ENCODE data around the gene LMO1.

LMO1 gene

DNA sequence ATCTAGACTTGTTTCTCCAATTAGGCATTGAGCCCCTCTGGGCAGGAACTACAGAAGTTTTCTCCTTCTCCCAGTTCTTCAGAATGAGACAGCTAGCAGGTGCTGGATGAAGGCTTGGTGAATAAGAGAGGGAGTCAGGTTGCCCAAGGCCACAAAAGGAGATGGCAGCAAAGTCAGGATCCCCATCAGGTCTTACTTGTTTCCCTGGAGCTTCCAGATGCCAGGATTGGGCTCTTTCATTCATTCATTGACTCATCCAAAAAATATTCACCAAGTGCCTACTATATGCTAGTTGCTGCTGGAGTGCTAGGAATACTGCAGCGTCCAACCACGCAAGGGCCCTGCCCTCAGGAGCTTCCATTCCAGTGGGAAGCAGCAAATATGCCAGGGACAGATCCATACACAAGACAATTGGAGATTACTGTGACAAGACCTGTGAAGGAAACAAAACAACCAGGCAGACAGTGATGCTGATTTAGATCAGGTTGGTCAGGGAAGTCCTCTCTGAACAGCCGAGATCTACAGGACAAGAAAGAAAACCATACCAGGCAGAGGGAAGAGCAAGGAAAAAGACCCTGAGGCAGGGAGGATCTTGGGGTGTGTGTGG is 24.6 kb upstream of the LMO1 start:
- no peak for DNase-seq

DNA sequence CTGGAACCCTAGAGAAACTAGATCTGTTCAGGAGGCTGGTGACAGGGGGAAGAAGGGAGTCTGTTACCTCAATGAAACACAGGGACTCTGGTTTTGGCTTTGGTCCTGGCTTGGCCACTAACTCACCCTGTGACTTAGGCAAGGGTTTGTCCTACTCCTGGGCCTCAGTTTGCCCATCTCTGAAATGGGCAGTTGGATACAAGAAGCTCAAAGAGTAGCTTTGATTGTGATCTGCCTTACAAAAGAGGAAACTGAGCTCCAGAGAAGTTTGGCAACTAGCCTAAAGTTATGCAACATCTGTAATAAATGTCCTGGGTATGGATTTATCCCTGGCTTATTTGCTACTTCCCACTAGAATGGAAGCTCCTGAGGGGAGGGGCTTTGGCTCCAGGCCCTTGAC is 24.0 kb upstream of the LMO1 start:
- no peak for DNase-seq

DNA sequence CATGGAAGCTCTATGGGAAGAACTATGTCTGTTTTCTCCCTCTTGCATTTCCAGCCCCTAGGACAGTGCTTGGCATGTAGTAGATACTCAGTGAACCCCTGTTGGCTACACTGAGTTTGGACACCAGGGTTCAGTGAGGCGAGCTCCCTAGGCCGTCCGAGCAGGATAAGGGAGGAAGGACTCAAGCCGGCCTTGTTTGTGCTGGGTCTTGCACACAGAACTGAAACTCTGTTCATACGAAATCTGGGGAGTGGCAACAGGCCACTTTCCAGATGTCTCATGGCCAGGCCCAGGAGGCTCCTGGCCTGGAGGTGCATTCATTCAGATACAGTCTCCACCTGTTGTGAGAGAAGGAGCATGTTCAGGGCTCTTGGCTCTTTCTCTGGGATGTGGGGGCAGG is 23.6 kb upstream of the LMO1 start:
- DNase-seq: no peak

DNA sequence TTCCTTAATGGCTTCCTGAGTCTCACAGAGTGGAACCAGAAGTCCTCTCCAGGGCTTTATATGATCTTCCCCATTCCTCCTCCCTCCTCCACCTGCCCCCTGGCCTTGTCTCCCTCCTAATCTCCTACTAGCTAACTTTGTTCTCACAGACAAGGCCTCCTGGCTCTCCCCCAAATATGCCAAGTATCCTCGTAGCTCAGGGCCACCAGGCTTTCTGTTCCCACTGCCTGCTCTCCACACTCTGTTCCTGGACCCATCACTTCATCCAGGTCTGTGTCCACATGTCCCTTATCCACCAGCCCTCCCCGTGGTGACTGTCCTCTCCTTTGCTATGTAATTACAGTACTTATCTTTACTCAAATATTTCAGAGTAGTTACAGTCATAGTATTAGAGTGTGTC is 23.2 kb upstream of the LMO1 start:
- no peak for DNase-seq

DNA sequence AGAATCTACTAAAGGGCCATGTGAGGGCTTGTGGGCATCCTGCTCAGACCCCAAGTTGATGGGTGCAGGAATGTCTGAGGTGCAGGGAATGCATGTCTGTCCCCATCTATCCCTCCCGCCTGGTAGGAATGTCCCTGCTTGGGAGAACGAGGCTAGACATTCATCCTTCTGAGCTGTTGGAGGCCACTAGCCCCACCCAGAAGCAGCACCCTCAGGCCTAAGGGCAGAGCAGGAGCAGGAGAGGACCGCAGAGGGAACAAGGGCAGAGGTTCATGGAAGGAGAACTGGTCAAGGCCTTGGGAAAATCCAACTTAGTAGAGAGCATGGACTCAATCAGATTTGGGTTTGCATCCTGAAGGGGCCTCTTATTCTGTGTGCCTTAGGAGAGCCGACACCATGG is 22.1 kb upstream of the LMO1 start:
- DNase-seq: no peak

DNA sequence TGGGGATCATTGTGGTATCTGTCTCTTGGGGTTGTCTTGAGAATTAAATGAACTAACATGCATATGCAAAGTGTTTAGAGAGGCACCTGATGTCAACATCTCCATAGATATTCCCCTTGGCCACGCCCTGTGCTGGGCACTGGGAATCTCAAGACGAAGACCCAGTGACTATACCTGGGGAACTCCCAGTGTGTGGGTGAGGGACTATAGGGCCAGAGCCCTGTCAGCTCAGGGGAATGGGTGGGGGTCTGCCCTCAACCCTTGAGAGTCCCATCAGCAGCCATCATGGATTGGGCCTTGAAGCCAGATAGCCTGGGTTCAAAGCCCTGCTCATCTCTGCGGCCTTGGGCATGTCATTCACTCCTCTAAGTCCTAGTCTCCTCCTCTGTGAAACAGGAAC is 21.6 kb upstream of the LMO1 start:
- DNase-seq: no peak

DNA sequence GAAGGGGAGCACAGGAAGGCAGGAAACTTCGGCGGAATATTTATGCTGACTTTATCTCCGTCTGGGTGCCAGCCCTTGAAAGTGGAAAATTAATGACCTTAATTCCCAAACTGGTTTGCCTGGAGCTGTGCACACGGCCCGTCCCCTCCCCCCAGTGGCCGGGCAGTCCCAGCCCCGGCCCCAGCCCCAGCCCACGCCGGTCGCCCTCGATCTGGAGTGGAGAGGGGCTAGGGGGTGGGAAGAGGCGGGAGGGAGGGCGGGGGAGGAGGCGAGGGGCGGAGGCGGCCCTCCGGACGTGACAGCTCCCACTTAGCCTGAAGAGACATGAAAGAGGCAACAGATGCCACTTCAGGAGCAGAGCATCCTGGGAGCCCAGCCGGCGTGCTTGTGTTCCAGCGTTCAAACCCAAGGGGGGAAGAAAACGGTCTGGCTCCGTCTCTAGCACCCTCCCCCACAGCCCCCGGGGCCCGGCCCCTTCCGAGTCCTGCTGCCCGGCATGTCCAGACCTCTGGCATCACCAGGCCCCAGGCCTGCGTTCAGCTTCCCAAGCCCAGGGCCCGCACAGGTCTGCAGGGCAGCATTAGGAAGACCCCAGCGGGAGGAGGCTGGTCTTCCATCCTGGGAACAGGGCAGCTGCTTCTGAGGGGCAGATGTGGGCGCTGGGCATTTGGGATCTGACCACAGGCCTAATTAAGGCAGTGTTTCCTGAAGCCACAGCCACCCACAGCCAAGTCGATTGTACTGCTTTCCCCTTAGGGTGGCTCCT is 20.0 kb upstream of the LMO1 start:
- no peak for DNase-seq

DNA sequence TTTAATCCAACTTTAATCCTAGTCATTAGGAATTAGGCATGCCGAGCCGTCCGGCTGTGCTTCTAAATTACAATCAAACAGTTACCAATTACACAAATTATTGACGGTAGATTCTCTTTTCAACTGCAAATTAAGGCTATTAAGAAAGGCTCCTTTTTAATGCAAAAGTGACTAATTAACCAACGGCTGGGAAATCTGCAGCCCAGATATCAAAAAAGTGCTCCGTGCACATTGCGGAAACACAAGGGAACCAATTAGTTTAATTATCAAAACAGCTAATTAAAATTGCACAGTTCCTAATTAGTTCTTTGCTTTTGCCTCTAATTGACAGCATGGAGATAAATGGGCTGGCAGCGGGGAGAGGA is 19.4 kb upstream of the LMO1 start:
- no peak for DNase-seq

DNA sequence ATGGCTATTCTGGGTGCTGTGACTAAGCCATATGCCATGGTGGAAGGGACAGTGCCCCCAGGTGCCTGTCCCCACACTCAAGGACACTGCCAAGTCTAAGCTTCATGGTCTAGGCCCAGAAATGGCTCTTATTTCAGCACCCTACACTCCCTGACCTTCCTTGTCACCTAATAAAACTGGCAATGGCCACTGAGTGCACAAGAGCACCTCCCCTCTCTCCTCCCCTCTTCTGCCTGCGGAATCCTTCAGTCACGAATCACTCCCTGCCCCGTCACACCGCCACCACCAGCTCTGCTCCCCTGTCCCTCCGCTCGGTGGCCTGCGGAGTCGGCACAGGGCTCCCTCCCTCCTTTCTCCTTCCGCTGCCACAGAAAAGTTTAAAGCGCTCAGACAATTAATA is 19.0 kb upstream of the LMO1 start:
- DNase-seq: no peak

DNA sequence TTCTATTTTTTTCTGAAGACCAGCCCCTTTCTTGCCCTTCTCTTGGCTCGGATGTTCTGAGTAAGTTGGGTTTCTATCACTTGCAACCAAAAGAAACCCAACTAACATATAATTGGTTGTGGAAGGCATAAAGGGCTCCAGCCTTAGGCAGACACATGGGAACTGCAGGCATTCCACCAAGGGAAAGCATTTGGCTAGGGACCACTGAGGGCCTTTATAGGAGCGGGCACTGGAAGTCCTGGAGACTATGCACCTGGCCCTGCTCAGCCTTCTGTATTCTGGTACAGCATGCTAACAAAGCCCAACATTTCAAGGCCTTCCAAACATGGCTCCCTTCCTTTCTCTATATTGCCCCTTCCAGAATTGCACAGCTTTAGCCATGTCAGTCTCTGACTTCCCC is 17.6 kb upstream of the LMO1 start:
- no peak for DNase-seq

DNA sequence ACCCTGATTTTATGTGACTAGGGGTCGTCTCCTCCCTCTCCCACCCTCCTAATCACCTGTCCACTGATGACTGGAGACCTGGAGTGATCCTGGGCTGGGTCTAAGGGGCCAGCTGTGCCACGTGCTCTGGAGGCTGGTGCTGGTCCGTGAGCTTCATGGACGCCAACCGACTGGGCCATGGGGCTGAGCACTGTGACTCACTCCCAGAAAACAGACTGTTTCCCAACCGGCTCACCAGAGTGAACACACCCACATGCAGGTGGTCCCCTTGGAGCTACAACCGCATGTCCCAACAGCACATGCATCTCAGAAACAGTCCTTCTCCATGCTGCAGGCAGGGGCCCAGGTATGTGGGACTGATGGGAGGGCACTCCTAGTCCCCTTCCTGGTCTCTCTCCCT is 14.0 kb upstream of the LMO1 start:
- DNase-seq: no peak

DNA sequence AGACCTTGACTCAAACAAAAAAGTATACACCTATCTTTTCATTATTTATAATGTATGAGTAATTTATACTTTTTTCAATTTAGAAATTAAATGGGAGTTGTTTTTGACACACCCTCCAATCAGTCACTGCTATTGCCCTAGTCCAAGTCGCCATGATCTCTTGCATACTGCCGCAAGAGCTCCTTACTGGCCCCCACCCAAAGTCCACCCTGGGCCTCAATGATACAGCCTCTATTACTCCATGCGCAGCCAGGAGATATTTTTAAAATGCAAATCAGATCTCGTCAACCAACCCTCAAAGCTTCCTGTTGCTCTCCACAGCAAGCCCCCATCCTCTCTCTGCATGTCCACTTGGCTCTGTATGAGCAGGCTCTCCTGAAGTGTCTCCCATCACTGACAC is 12.8 kb upstream of the LMO1 start:
- DNase-seq: no peak

DNA sequence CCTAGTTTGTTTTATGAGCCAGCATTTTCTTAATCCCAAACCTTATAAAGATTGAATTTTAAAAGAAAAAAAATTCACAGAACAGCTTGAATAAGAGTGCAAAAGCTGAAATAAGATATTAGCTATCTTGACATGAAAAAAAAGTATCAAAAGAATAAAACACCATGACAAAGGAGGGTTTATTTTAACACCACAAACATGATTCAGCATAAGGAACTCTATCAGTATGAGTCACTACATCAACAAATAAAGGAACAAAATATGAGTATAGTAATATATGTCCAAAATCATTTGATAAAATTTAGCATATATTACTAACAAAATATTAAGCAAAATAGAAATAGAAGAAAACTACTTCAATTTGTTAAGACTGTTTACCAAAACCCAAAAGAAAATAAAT is 9.6 kb upstream of the LMO1 start:
- DNase-seq: no peak

DNA sequence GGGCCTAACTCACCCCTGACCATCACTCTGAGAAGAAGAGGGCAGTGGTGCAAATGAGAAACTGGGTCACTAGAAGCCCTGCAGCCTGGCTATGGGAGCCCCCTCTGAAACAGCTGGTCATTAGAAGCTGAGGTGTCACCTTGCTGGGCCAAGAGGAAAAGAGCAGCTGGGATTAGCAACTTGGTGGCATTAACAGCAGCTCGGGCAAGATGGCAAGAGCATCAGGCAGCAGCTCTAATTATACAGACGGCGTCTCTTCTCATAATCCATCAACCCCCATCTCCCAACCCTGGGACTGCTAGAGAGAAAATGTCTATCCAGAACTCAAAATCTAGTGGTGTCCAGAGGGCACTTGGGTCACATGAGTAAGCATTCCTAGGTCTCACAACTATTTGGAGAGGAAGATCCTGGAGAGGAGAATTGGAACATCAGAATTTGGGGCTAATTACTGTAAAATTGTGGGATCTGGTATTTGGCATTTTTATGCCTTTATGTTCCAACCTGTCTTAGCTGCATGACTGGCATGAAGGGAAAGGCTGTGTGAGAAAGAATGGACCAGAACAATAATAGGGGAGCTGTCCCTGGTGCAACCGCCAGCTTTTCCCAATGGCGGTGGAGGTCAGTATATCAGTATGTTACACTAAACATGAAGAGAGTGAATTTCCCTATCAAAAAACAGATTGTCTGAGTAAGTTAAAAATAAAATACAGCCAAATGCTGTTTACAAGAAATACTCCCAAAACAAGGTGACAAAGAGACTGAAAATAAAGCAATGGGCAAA is 7.6 kb upstream of the LMO1 start:
- no peak for DNase-seq

DNA sequence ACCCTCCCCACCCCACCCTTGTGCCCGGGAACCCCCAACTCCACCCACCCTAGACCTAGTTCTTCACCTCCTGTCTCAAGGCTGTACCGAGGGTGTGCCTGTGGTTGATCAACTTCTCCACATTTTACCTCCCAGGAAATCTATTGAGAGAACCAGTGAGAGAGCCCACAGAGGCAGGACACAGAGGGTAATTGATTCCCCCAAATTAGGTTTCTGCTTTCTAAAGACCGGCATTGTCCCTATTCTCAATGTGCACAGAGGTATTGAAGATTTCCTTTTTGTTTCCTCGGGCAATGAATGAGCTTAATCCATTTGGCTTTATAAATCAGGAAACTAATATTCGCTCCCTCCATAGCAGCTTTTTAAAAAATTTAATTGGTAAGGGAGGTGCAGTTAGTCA is 6.0 kb upstream of the LMO1 start:
- no peak for DNase-seq

DNA sequence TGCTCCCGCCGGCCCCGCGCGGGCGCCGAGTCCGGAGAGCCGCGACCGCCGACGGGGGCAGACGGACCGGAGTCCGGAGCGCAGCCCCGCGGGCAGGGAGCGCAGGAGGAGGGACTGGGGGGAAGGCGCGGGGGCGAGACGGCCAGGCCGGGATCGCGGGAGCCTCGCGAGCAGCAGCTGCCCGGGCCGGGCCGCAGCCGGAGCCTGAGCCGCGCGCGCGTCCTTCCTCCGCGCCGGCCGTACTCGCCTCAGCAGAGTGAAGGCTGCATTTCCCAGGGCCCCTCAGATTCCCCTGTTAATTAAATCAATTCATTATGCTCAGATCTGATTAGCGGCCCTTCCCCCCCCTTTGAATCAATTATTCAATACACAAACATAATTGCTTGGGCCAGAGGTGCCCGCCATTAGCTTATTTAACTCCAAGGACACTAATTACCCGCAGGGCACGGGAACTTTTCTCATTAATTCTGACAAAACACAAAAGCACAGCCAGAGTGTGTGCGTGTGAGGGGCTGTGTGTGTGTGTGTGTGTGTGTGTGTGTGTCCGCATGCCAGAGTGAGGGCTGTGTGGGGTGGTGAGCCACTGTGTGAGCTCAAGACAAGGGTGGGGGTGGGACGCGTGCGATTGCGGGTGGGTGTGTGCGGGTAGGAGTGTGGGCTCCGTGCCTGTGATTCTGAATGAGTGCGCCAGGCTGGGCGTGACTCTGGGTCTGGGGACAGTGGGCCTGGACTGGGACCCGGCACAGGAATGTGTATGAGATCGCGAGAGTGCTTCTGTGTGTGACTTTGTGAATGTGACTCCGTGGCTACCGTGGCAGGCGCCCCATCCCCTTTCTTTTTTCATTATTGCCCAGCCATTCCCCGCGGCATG is 5.1 kb upstream of the LMO1 start:
- no peak for DNase-seq

DNA sequence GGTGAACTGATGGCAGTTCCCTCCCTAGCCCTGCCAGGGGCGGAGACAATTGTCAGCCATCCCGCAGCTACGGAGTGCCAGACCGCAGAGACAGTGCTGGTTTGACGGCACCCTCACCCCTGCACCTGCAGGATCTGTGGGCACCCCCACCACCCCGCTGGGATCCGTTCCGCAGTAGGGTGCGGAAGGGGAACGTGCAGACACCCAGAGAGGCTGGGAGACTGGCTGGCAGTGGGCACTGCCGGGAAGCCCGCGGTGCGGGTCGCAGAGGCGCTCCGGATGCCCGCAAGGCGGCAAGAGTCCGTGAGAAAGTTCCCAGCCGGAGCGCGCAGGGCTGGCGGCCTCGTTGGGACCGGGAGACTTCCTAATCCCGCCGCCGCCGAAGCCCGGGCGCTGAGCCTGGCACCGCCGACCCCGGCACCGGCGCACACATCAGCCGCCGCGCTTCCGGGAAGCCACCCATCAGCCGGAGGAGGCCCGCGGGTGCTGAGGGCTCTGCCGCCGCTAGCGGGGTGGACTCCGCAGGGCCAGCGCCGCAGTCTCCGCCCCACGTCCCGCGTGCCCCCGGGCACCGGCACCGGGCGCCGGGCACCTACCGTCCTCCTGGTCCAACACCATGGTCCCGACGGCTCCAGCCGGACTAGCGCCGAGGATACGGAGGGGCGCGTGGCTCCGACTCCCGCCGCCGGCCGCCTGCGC is 4.3 kb upstream of the LMO1 start:
- DNase-seq: no peak

DNA sequence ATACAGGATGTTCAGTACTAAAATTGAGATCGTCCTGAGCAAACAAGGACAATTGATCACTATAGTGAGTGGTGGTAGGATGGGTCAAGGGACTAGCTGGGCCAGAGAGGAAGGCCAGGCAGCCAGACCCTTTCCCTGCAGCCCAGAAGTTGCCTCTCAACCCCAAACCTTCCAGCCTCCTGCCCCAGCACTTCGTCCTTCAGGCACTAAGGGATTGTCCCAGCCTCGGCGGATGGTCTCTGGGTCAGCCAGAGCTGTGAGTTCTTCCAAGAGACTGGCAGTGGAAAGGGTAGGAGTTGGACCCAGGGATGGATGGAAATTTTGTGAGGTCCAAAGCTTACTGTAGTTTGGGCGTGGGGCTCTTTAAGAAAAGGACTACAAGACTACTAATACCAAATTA is 3.6 kb upstream of the LMO1 start:
- no peak for DNase-seq

DNA sequence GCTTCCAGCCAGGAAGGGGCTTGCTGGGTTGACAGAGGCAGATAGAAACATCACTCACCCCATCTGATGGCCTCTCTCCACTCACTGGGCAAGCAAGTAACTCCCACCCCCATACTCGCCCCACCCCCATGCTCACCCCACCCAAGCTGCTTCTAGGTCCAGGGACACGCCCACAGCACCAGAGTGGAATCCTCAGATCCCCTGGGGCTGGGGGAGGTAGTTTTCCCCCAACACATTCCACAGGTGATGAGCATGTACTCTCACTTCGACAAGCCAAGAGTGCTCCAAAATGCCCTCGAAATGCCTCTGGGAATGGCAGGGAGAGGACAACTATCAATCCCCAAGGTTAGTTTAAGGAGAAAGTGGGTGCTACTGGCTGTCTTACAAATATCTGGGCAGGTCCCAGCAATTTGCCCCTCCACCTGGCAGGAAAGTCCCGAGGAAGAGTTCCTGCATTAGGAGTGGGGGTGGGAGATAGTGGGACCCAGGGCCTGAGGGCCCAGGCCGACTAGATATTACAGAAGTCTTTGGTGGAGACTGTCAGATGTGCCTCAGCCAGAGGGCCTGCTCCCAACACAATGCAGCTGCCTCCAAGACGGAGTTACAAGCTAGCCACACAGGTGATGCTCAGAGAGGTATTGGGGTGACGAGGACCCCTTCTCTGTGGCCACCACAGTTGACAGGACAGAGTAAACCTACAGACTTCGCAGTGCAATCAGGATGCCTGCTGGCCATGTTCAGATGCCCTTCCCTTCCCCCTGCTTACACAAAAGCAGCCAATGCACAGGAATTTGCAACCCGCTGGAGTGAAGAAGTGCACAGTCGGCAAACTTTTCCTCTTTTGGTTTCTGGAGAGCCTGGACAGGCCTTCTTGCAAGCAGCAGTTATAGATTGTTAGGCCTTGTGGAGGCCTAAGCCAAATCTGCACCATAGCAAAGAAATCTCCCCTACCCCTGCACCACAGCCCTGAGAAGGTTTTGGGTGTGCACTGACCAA is 2.9 kb upstream of the LMO1 start:
- no peak for DNase-seq

DNA sequence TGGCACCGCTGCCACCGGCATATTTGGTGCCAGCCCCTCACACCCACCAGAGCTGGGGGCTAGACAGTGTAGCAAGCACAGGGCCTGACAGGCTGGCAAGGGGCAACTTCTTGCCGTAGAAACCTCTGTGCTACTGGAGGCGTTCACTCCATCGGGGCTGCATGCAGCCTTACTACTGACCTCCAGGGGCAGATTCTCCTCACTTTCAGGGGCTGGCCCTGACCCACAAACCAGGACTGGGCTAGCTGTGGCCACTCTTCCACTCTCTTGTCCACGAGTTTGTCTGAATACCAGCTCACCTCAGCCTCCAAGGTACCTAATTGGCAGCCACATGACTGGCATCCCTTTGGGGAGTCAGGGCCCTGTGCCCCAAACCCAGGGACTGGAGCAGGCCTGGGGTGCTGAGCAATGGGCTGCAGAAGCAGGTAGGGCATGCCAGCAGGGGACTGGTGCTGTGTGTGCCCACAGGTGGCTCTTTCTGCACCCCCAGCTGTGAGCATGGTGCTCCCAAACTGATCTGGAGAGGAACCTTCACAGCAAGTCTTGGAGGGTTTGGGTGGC is 2.1 kb upstream of the LMO1 start:
- no peak for DNase-seq

DNA sequence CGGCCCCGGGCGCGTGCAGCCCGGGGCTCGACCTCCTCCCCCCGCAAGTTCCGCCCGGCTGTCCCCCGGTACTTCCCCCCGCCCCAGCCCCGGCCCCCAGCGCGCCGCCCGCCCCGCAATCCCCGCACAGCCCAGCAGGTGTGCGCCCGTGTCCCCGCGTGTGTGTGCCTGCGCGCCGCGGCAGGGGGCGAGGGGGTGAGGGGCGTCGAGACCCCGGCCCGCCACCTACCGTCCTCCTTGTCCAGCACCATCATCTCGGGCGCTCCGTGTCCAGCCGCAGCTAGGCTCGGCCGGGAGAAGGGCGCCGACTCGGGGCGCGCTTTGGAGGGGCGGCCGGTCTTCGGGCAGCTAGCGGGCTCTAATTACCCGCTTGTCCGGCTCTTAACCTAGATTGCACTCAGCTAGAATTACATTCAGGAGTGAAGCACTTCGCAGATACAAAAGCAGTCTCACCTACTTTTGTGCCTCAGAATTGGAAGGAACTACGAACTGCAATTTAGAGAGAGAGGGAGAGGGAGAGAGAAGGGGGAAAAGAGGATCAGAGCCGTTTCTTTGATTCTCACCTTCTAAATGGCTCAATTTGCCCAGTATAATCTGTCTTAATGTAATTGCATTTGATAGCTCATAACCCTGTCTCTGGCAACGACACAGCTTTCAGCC is 439 bp downstream of the LMO1 start:
- DNase-seq: no peak
